B cell (primary cell): ENCODE data around the gene MATN1. TPM values are rescaled to one million over a fixed set of nuclear protein-coding genes. Genes with fewer than 3 reads are reported as not detected.

Source experiments
- ATAC-seq: fragments of 200-7000 bp; cut with Tn5 transposase; one replicate; pipeline ENCODE4 v1.10.0; 2021; ENCODE audit warnings: low read depth, mild to moderate bottlenecking, moderate number of reproducible peaks, moderate library complexity
- CTCF ChIA-PET: fragments of 350-600 bp; sonication (Branson Sonifier 250); formaldehyde crosslinking; loops from one replicate; lab custom pipeline; 2021; ENCODE audit warnings: antibody characterized with exemption, inconsistent platforms; lab: Charles Lee
- POLR2A ChIA-PET: fragments of 350-600 bp; sonication (Branson Sonifier 250); formaldehyde crosslinking; loops from one replicate; lab custom pipeline; 2021; ENCODE audit warnings: antibody characterized with exemption; lab: Charles Lee
- DNase-seq: peaks from one replicate; pipeline ENCODE4 v3.0.0; 2013
- H2AFZ ChIP-seq: 2 replicates; pipeline ENCODE4 v1.6.1; 2012; ENCODE audit warnings: mild to moderate bottlenecking, low read depth, low read length; ENCODE audit not compliant: insufficient read depth, poor library complexity, severe bottlenecking
- H3K27ac ChIP-seq, 2 donors: 1 replicate in 1 of 2; 2 replicates in 1 of 2; pipeline ENCODE4 v1.5.1; 2012 to 2013; ENCODE audit warnings: low read length in 2 of 2, mild to moderate bottlenecking in 2 of 2, moderate library complexity in 1 of 2
- H3K27me3 ChIP-seq, 4 experiments: fragments of 200-600 bp in 1 of 4; sonication (generic) in 1 of 4; replicated peaks in 1 of 4; 1 replicate in 2 of 4; 2 replicates in 2 of 4; pipeline versions ENCODE4 v1.6.1 to v1.7.0; 2013 to 2016; ENCODE audit warnings: low read length in 3 of 4, mild to moderate bottlenecking in 2 of 4, mixed read lengths in 1 of 4, moderate library complexity in 1 of 4; ENCODE audit not compliant: insufficient read depth in 4 of 4, control insufficient read depth in 3 of 4; ENCODE audit errors: control extremely low read depth in 1 of 4
- H3K36me3 ChIP-seq, 2 experiments: replicated peaks in 1 of 2; 1 replicate in 1 of 2; 2 replicates in 1 of 2; pipeline versions ENCODE4 v1.6.1 to v1.7.1; 2013; ENCODE audit warnings: low read length in 1 of 2; ENCODE audit not compliant: insufficient read depth in 2 of 2, control insufficient read depth in 1 of 2; ENCODE audit errors: control extremely low read depth in 1 of 2, extremely low read depth in 1 of 2
- H3K4me1 ChIP-seq, 2 donors: fragments of 200-600 bp in 1 of 2; sonication (generic) in 1 of 2; 1 replicate in 1 of 2; 2 replicates in 1 of 2; pipeline versions ENCODE4 v1.5.1 to v1.6.1; 2013 to 2017; ENCODE audit warnings: low read length in 2 of 2; ENCODE audit not compliant: control insufficient read depth in 2 of 2, insufficient read depth in 2 of 2
- H3K4me2 ChIP-seq: replicated peaks from 2 replicates; pipeline ENCODE3; 2012; ENCODE audit warnings: mild to moderate bottlenecking, low read depth, low read length; ENCODE audit not compliant: poor library complexity, severe bottlenecking
- H3K4me3 ChIP-seq, 5 experiments: fragments of 200-600 bp in 1 of 5; sonication (generic) in 1 of 5; 1 replicate in 3 of 5; 2 replicates in 2 of 5; pipeline versions ENCODE4 v1.5.1 to v1.7.0; 2011 to 2016; ENCODE audit warnings: low read length in 4 of 5, mild to moderate bottlenecking in 4 of 5, low read depth in 2 of 5, control low read depth in 1 of 5, moderate library complexity in 1 of 5; ENCODE audit not compliant: insufficient read depth in 1 of 5; ENCODE audit errors: control extremely low read depth in 1 of 5, extremely low read depth in 1 of 5
- H3K79me2 ChIP-seq: fragments of 200-600 bp; sonication (generic); one replicate; pipeline ENCODE4 v1.6.0; 2016; ENCODE audit warnings: low read length; ENCODE audit not compliant: control insufficient read depth, insufficient read depth
- H3K9ac ChIP-seq: fragments of 200-600 bp; sonication (generic); 2 replicates; pipeline ENCODE4 v1.6.1; 2017; ENCODE audit warnings: mild to moderate bottlenecking, low read length, moderate library complexity
- H3K9me3 ChIP-seq, 3 donors: one replicate each; pipeline versions ENCODE4 v1.6.1 to v1.7.1; 2013; ENCODE audit warnings: low read length in 2 of 3; ENCODE audit not compliant: control insufficient read depth in 2 of 3, insufficient read depth in 1 of 3; ENCODE audit errors: control extremely low read depth in 1 of 3
- H4K20me1 ChIP-seq: 2 replicates; pipeline ENCODE4 v1.6.0; 2012; ENCODE audit warnings: mild to moderate bottlenecking, low read length; ENCODE audit not compliant: insufficient read depth, control insufficient read depth, poor library complexity, severe bottlenecking
- H3K27ac Mint-ChIP-seq: one replicate; pipeline ENCODE4 v1.8.0; 2021; ENCODE audit warnings: mixed read lengths
- H3K27me3 Mint-ChIP-seq: one replicate; pipeline ENCODE4 v1.8.0; 2021; ENCODE audit warnings: mixed read lengths
- H3K4me1 Mint-ChIP-seq: one replicate; pipeline ENCODE4 v1.8.0; 2021; ENCODE audit warnings: mixed read lengths
- H3K4me3 Mint-ChIP-seq: one replicate; pipeline ENCODE4 v1.8.0; 2021; ENCODE audit warnings: mixed read lengths
- H3K9me3 Mint-ChIP-seq: one replicate; pipeline ENCODE4 v1.8.0; 2022; ENCODE audit warnings: mixed read lengths; ENCODE audit not compliant: insufficient read depth
- EZH2 ChIP-seq: IDR thresholded peaks from 2 replicates; pipeline ENCODE4 v1.6.1; 2012; ENCODE audit warnings: borderline replicate concordance, low read depth, mild to moderate bottlenecking, moderate library complexity, low read length; ENCODE audit not compliant: insufficient read depth, poor library complexity, severe bottlenecking
- WGBS: methylation state at CpG from one replicate; pipeline ENCODE4 v1.1.5; 2013; ENCODE audit warnings: missing lambda C conversion rate; ENCODE audit not compliant: insufficient coverage; 5-methylcytosine and 5-hydroxymethylcytosine counted together
- intact Hi-C: fragments of 100-400 bp; cut with micrococcal nuclease; formaldehyde crosslinking; loops from one replicate; pipeline ENCODE4 v1.10.0; 2022
- polyA plus RNA-seq: library from polyadenylated mRNA; depleted of rRNA; stranded (reverse); fragments of >200 nt; gene quantifications from 2 replicates; pipeline ENCODE4 v1.2.3, GENCODE V29; 2012
- total RNA-seq, 2 donors: library from RNA; stranded (reverse); fragments of 120-200 nt in 1 of 2; gene quantifications; 1 replicate in 1 of 2; 2 replicates in 1 of 2; pipeline versions ENCODE4 v1.2.3 to v1.2.4, GENCODE V29; 2013 to 2022
- TF ChIP-seq, protein P1 (sequence below): fragments of 200-600 bp; IDR thresholded peaks from one replicate; pipeline ENCODE4 v1.8.0; 2022; ENCODE audit warnings: antibody characterized with exemption, mild to moderate bottlenecking

Gene MATN1
- total and polyA plus RNA-seq, 2 donors (not counting 1 experiment from before 2014, with no cell fraction given): 2.5 to 3.2 TPM

DNA sequence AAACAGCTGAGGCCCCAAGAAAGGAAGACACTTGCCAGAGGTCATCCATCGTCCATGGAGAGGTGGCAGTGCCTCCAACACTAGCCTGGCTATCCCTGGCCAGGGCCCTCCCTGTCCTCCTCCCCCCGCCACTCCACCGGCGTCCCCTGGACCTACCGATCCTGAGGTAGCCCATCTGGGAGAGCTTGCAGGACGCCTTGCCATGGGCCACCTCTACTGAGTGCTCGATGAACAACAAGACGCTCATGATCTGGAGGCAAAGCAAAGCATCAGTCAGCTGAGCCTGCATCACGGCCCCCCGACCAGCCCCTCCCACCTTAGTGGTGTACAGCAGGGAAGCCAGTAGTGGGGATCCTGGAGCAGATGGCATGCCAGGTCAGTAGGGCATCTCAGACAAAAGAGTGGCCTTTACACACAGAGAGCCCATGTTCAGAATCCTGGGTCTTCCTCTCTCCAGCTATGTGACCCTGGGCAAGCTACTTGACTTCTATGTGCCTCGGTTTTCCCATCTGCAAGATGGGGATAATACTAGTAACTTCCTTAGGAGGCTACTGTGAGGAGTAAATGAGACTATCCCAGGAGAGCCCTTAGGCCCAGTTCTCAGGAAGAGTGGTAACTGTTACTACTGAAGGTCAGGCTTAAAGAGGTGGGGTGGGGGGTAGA lies 19.0 kb upstream of the MATN1 start:
- H3K4me2 ChIP-seq: peak overlapping the region; percentile 94

More for the DNA sequence above, 19.0 kb upstream of the MATN1 start:
- Histone ChIP-seq H3K79me2 (peaks cover 99% of the 10 kb centered on the region), H2AFZ (no peak overlapping the region), H3K4me3 (no peak overlapping the region), H4K20me1 (peaks cover 95% of the 10 kb centered on the region), H3K9ac (no peak overlapping the region), H3K4me1 (peaks cover 78 to 99% of the 10 kb centered on the region in 2 donors), H3K9me3 (no peaks in the 10 kb centered on the region), H3K27me3 (no peaks in the 10 kb centered on the region), H3K27ac (peak overlapping the region; percentile 98 to 100), H3K36me3 (peaks cover 2 to 88% of the 10 kb centered on the region in 2 experiments)
- DNase-seq (no peak), ATAC-seq (no peak)
- POLR2A ChIA-PET: interaction anchor here (0.7 to 10.4 kb wide), 5 partner anchors 8 to 323 kb away, joined by 3 to 152 read pairs (median 3); partner anchors contain the start of genes LAPTM5 and PUM1
- peak overlapping the region; percentile 78 for H3K4me3 Mint-ChIP-seq
- 93% methylated on average over 6 of the region's 11 CpGs for WGBS
- no peaks in the 10 kb centered on the region for H3K27me3 Mint-ChIP-seq
- intact Hi-C loops: loop anchor here (2.0 to 5.0 kb wide), 2 partner anchors 24 to 35 kb away; no protein-coding TSS in a partner anchor
- H3K4me1 Mint-ChIP-seq: peaks cover 94% of the 10 kb centered on the region
- TF ChIP-seq, protein P1, sequence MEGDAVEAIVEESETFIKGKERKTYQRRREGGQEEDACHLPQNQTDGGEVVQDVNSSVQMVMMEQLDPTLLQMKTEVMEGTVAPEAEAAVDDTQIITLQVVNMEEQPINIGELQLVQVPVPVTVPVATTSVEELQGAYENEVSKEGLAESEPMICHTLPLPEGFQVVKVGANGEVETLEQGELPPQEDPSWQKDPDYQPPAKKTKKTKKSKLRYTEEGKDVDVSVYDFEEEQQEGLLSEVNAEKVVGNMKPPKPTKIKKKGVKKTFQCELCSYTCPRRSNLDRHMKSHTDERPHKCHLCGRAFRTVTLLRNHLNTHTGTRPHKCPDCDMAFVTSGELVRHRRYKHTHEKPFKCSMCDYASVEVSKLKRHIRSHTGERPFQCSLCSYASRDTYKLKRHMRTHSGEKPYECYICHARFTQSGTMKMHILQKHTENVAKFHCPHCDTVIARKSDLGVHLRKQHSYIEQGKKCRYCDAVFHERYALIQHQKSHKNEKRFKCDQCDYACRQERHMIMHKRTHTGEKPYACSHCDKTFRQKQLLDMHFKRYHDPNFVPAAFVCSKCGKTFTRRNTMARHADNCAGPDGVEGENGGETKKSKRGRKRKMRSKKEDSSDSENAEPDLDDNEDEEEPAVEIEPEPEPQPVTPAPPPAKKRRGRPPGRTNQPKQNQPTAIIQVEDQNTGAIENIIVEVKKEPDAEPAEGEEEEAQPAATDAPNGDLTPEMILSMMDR: no peak
- no peak for TF ChIP-seq EZH2
- H3K9me3 Mint-ChIP-seq: no peaks in the 10 kb centered on the region
- H3K27ac Mint-ChIP-seq: peak overlapping the region; percentile 87
- CTCF ChIA-PET: interaction anchor here (4.8 to 38.6 kb wide), 4 partner anchors 9 to 40 kb away, joined by 22 to 769 read pairs (median 420); partner anchors contain the start of genes LAPTM5 and MATN1
